Adrenal gland (tissue), 12 donors: ENCODE measurements around the gene ZNF71. TPM values are rescaled to one million over a fixed set of nuclear protein-coding genes. Genes with fewer than 3 reads are reported as not detected.
A peak's percentile ranks its signal among the peaks of the same experiment; 100 is the strongest.

Experiments
- DNase-seq, 7 donors: peaks; one replicate each; pipeline ENCODE4 v3.0.0-alpha.2; 2019 to 2020
- H3K27ac ChIP-seq, 5 donors: fragments of 200-600 bp; sonication (generic) in 4 of 5; 1 replicate in 3 of 5; 2 replicates in 2 of 5; pipeline versions ENCODE4 v1.5.1 to v1.8.0; 2016 to 2020; ENCODE audit warnings: mild to moderate bottlenecking in 1 of 5
- H3K27me3 ChIP-seq: fragments of 200-600 bp; 2 replicates; pipeline ENCODE4 v1.8.0; 2021
- H3K36me3 ChIP-seq, 2 donors: fragments of 200-600 bp; replicated peaks in 1 of 2; 1 replicate in 1 of 2; 2 replicates in 1 of 2; pipeline versions ENCODE4 v1.5.1 to v1.8.0; 2018 to 2022
- H3K4me1 ChIP-seq, 2 donors: fragments of 200-600 bp; replicated peaks in 1 of 2; 1 replicate in 1 of 2; 2 replicates in 1 of 2; pipeline versions ENCODE4 v1.5.1 to v1.8.0; 2018 to 2021
- H3K4me3 ChIP-seq, 4 donors: fragments of 200-600 bp; sonication (generic) in 3 of 4; one replicate each; pipeline ENCODE4 v1.5.1; 2016 to 2018
- H3K9me3 ChIP-seq, 3 donors: fragments of 200-600 bp; sonication (generic) in 1 of 3; replicated peaks in 1 of 3; 1 replicate in 2 of 3; 2 replicates in 1 of 3; pipeline versions ENCODE4 v1.5.1 to v1.8.0; 2016 to 2021
- POLR2A ChIP-seq, 2 donors: fragments of 450-650 bp; IDR thresholded peaks; one replicate each; pipeline ENCODE4 v1.6.1; 2017; ENCODE audit warnings: antibody characterized with exemption in 2 of 2, mild to moderate bottlenecking in 2 of 2, moderate library complexity in 1 of 2
- WGBS, 4 donors: extraction: QIAGEN DNeasy Blood & Tissue Kit in 2 of 4; methylation state at CpG; one replicate each; pipeline versions ENCODE4 v1.1.5 to v1.1.7; 2013 to 2017; 5-methylcytosine and 5-hydroxymethylcytosine counted together
- intact Hi-C, 2 donors: fragments of 100-400 bp; cut with DNase I; formaldehyde crosslinking; loops; one replicate each; pipeline versions ENCODE4 v1.14.1 to v1.15.0; 2022 to 2023
- polyA plus RNA-seq, 3 donors: library from polyadenylated mRNA; stranded (reverse); fragments of 200-250 nt in 2 of 3; fragments of 350-450 nt in 1 of 3; fragmentation: Illumina TruSeq in 1 of 3; extraction: RNeasy Lipid Tissue Mini Kit (QIAGEN cat#74804) in 1 of 3; gene quantifications; one replicate each; pipeline ENCODE4 v1.2.3, GENCODE V29; 2013 to 2014
- total RNA-seq, 9 donors: library from RNA; depleted of rRNA in 4 of 9; stranded (reverse); fragments of >200 nt in 4 of 9; fragments of 120-200 nt in 1 of 9; fragmentation: NEBNext Ultra II Directional in 1 of 9; extraction: Animal tissue kit (Norgen Biotek cat#: 25700) in 1 of 9; gene quantifications; one replicate each; pipeline versions ENCODE4 v1.1.0 to v1.2.4, GENCODE V29; 2013 to 2023
- TF ChIP-seq, protein P1 (sequence below), 6 experiments: fragments of 450-650 bp in 4 of 6; fragments of 200-600 bp in 2 of 6; sonication (generic) in 1 of 6; IDR thresholded peaks; 1 replicate in 5 of 6; 2 replicates in 1 of 6; pipeline versions ENCODE4 v1.5.1 to v1.8.0; 2016 to 2021; ENCODE audit warnings: antibody characterized with exemption in 6 of 6, mild to moderate bottlenecking in 2 of 6, moderate library complexity in 1 of 6
- donor health status: healthy with polysubstance abuse.
- donor health status: Bipolar disorder and iron deficiency.
- donor health status: DM: yes; HTN: yes; CAD: no.
- donor health status: DM: no; HTN: no; CAD: no.
- donor health status: DM: no; HTN: no; CAD: no.
- donor health status: DM: yes; HTN: yes; CAD: no.

Gene ZNF71
- total and polyA plus RNA-seq, 12 donors, result 2.3 to 8.4 (median 5.5) TPM

DNA sequence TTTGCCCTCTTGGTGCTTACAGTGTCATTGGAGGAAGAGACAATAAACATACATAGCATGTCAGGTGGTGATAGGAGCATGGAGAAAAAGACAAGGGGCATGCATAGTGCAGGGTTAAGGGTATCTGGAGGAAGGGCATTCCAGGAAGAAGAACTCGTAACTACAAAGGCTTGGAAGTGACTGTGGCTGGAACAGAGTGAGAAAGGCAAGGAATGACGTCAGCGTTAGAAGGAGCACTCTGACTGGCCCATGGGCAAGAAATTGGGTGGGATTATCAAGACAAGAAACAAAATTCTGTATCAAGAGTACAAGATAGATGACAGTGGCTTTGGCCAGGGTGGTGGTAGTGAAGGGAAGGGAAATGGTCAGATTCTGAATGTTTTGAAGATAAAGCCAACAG is 59.0 kb downstream of the ZNF71 start:
- H3K4me1 ChIP-seq, result no peaks in the 10 kb centered on the region
- DNase-seq, result no peak
- no peaks in the 10 kb centered on the region for H3K36me3 ChIP-seq
- no peaks in the 10 kb centered on the region for H3K9me3 ChIP-seq
- 66 to 82% (median 76%) methylated on average over 3 of the region's 3 CpGs for WGBS, 4 donors
- H3K27me3 ChIP-seq, result no peaks in the 10 kb centered on the region
- no peak for TF ChIP-seq POLR2A (IDR thresholded peaks at IDR 0.05)
- no peak overlapping the region for H3K27ac ChIP-seq
- no peak overlapping the region for H3K4me3 ChIP-seq
- intact Hi-C loops, result no loop called here

DNA sequence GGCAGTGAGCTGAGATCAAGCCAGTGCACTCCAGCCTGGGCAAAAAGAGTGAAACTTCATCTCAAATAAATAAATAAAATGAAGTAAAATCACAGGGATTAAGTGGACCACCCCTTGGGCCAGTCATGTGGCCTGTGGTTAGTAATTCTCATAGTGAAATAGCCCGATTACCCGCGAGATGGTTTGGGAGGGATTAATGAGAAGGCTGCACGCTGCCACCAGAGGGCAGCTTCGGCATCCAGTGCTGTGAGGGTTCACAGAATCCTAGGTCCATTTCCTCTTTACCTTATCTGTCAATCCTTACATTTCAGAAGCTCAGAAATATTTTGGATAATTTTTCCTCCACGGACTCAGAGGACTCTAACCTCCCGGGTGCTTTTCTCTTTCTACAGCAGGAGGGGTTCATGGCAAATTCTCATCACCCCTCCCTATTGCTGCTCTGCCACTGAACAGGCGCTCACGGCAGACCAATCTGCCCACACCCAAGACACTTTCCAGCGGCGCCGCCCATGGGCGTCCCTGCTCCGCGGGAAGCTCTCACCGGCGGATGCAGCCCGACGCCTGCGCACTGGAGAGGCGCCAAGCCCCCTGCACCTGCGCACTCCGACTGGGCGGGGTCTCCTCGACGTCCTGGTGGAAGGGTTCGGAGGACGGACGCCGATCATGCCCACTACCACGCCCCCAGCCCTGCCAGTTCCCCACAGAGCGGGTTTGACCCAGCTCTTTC is 65.4 kb downstream of the ZNF71 start:
- Histone ChIP-seq H3K9me3 (no peaks in the 10 kb centered on the region), H3K27me3 (no peaks in the 10 kb centered on the region), H3K27ac (no peak overlapping the region), H3K4me3 (no peak overlapping the region), H3K4me1 (no peaks in the 10 kb centered on the region), H3K36me3 (peaks cover 0 to 17% of the 10 kb centered on the region in 2 donors)
- WGBS, 4 donors, result 14 to 25% (median 19%) methylated on average over 19 to 32 of the region's 32 CpGs
- TF ChIP-seq, protein P1, sequence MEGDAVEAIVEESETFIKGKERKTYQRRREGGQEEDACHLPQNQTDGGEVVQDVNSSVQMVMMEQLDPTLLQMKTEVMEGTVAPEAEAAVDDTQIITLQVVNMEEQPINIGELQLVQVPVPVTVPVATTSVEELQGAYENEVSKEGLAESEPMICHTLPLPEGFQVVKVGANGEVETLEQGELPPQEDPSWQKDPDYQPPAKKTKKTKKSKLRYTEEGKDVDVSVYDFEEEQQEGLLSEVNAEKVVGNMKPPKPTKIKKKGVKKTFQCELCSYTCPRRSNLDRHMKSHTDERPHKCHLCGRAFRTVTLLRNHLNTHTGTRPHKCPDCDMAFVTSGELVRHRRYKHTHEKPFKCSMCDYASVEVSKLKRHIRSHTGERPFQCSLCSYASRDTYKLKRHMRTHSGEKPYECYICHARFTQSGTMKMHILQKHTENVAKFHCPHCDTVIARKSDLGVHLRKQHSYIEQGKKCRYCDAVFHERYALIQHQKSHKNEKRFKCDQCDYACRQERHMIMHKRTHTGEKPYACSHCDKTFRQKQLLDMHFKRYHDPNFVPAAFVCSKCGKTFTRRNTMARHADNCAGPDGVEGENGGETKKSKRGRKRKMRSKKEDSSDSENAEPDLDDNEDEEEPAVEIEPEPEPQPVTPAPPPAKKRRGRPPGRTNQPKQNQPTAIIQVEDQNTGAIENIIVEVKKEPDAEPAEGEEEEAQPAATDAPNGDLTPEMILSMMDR (IDR thresholded peaks at IDR 0.05), result peak in 5 of 6 experiments; percentile 6 to 40 (median 28)
- no peak for TF ChIP-seq POLR2A (IDR thresholded peaks at IDR 0.05)
- intact Hi-C loops, result no loop called here
- DNase-seq, result peak in 3 of 7 donors; percentile 12 to 57 (median 28)

DNA sequence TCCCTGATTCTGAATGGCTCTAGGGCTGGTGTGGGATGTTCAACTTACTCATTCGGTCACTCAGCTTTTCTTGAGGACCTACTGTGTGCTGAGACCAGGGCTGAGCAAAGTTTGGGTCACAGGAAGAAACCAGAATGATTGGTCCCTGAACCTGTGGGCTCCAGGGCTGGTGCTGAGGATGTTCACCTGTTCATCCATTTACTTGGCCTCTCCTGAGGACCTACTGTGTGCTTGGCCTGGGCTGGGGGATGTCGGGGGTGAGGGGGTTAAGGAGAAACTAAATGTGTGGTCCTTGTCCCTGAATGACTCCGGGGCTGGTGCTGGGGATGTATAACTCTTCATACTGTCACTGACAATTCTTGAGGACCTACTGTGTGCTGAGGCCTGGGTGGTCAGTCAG is 66.1 kb downstream of the ZNF71 start:
- Histone ChIP-seq H3K9me3 (no peaks in the 10 kb centered on the region), H3K36me3 (peaks cover 0 to 17% of the 10 kb centered on the region in 2 donors), H3K4me3 (no peak overlapping the region), H3K4me1 (no peaks in the 10 kb centered on the region), H3K27ac (no peak overlapping the region), H3K27me3 (no peaks in the 10 kb centered on the region)
- peak in 2 of 7 donors; percentile 7 to 31 for DNase-seq
- WGBS, 4 donors, result 86 to 94% (median 92%) methylated on average over 3 of the region's 3 CpGs
- intact Hi-C loops, result no loop called here
- TF ChIP-seq, protein P1 (IDR thresholded peaks at IDR 0.05), result no peak

DNA sequence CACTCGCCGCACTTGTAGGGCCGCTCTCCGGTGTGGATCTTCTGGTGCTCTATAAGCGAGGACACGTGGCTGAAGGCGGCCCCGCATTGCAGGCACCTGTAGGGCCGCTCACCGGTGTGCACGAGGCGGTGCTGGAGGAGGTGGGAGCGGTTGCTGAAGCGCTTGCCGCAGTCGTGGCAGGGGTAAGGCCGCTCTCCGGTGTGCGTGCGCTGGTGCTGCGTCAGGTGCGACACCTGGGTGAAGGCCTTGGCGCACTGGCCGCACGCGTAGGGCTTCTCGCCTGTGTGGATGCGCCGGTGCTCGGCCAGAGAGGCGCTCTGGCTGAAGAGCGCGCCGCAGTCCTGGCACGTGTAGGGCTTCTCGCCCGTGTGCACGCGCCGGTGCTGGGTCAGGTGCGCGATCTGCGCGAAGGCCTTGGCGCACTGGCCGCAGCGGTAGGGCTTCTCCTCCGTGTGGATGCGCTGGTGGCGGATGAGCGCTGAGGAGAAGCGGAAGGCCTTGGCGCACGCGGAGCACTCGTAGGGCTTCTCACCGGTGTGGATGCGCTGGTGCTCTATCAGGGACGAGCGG is 68.9 kb downstream of the ZNF71 start:
- no peaks in the 10 kb centered on the region for H3K9me3 ChIP-seq
- no peaks in the 10 kb centered on the region for H3K27me3 ChIP-seq
- peak in 1 of 7 donors; percentile 25 for DNase-seq
- WGBS, 4 donors, result 84 to 93% (median 88%) methylated on average over 28 to 60 of the region's 60 CpGs
- TF ChIP-seq POLR2A (IDR thresholded peaks at IDR 0.05), result no peak
- TF ChIP-seq, protein P1 (IDR thresholded peaks at IDR 0.05), result no peak
- H3K4me1 ChIP-seq, result no peaks in the 10 kb centered on the region
- peaks cover 0 to 17% of the 10 kb centered on the region in 2 donors for H3K36me3 ChIP-seq
- H3K27ac ChIP-seq, result no peak overlapping the region
- H3K4me3 ChIP-seq, result no peak overlapping the region
- intact Hi-C loops, result no loop called here
